NCI-H1092 (cell line): Measurements from ENCODE around the gene NOSIP.

ENCODE experiments used
- DNase-seq: peaks from one replicate; lab custom pipeline; 2025; lab: John Stamatoyannopoulos, UW

Gene NOSIP

GRCh38 chr19:49570997-49571676, 9.2 kb downstream of the NOSIP start:
- DNase-seq: no peak

- peak; percentile 45 for DNase-seq
Measured at GRCh38 chr19:49570138-49570856, 10.1 kb downstream of the NOSIP start.

- DNase-seq: no peak
Measured at GRCh38 chr19:49567861-49568441, 12.4 kb downstream of the NOSIP start.

GRCh38 chr19:49566302-49566701, 14.1 kb downstream of the NOSIP start:
- no peak for DNase-seq

GRCh38 chr19:49565261-49565660, 15.1 kb downstream of the NOSIP start:
- DNase-seq: no peak

- DNase-seq: no peak
Measured at GRCh38 chr19:49564616-49565045, 15.7 kb downstream of the NOSIP start.

- DNase-seq: no peak
Measured at GRCh38 chr19:49560358-49560900, 19.9 kb downstream of the NOSIP start.

GRCh38 chr19:49559928-49560327, 20.4 kb downstream of the NOSIP start:
- no peak for DNase-seq

GRCh38 chr19:49559443-49559842, 20.9 kb downstream of the NOSIP start:
- no peak for DNase-seq

- DNase-seq: no peak
Measured at GRCh38 chr19:49558591-49558990, 21.8 kb downstream of the NOSIP start.

- DNase-seq: no peak
Measured at GRCh38 chr19:49557641-49558325, 22.6 kb downstream of the NOSIP start.

- DNase-seq: no peak
Measured at GRCh38 chr19:49556412-49557398, 23.7 kb downstream of the NOSIP start.

- DNase-seq: no peak
Measured at GRCh38 chr19:49555600-49556411, 24.6 kb downstream of the NOSIP start.

GRCh38 chr19:49554701-49555181, 25.6 kb downstream of the NOSIP start:
- no peak for DNase-seq

GRCh38 chr19:49553451-49554271, 26.7 kb downstream of the NOSIP start:
- no peak for DNase-seq

GRCh38 chr19:49552749-49553148, 27.6 kb downstream of the NOSIP start:
- no peak for DNase-seq

GRCh38 chr19:49551531-49551930, 28.8 kb downstream of the NOSIP start:
- no peak for DNase-seq

GRCh38 chr19:49549045-49549444, 31.3 kb downstream of the NOSIP start:
- no peak for DNase-seq
